Eye (tissue), 1 donor: ENCODE measurements around the gene IL26.

ENCODE experiments used
- DNase-seq: peaks from one replicate; pipeline ENCODE4 v3.0.0-alpha.2; 2015

The IL26 gene

DNA sequence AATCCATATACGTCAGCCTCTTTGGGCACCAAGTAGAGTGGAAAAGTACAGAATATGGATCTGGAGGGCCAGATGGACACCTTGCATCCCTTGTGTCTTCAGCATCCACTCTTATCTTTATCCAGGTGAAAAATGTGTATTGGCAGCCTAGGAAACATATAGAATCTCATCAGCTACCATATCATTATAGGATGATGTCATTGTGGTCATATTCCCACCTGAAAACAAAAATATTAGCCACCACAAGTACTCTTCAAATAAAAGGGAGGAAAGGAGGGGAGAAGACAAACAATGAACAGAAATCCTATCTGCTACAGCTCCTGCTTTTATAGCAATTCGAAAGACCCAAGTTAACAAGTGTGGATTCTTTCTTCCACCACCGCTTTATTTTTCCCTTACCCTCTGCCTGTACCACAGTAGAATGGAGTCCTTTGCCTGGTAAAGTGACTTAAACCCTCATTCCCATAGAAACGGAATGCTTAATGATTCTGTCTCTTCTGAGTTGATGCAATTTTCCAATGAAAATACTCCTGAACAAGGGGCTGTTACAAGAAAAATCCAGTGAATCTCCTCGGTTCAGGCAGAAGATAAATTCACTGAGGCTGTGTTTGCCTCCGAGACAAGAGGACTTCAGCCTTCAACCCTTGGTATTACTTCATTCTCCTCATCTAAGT lies 13.8 kb upstream of the IL26 start:
- DNase-seq = no peak

DNA sequence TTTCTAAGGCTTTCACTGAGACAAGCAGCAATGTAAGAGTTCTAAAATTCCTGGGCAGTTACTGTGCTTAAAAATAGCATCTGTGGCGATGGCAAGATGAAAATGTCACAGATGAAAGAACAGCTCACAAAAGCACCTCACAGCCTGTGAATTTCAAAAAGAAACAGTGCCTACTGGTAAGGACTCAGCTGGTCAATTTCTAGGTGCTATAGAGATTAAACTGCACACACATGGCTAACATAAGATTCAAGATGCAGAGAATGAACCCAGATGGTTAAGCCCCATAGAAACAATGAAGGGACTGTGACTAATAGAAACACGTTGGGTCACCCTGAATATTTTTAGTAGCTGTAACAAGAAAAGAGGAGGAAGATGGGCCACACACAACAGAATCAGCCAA lies 12.0 kb upstream of the IL26 start:
- DNase-seq = no peak

DNA sequence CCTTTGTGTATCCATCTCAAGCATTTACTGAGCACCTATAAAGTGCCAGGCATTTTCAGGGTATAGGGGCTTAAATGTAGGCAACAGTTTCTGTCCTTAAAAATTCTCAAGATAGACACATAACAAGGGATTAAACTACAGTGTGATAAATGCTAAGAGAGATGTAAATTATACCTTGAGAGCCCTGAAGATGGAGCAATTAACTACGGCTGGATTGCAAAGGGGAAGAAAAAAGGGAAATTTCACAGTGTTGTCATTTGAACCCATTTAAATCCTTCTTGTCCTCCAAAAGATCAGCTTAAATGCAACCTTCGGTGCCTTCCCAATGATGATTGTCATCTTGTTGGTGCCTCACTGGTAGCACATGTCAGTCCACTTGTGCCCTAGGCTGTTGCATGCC lies 11.5 kb upstream of the IL26 start:
- no peak for DNase-seq

DNA sequence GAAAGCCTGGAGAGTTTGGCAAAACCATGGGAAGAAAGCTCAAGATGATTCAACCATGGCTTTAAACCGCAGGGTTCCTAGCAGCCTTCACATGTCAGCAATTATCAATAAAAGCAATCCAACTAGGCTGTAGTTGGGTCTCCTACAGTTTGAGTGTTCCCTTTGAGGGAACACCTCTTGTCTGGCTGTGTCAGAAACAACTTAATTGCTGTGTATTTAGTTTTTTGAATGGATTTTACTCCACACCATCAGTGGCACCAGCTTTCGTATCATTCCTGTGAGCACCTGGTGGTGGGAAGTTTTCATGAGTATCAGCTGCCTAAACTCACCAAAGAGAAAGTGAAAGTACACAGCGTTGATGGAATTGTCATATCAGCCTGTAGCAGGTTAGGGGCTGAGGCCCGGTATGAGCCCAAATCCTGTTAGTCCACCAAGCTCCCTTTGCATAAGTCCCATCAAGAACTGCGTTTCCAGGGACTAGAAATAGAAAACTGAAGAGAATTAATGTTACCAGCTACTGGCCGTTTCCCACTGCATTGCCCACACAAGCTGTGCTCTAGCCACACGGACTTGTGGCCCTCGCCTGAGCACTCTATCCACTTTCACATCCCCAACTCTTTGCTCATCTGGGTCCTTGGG lies 10.9 kb upstream of the IL26 start:
- no peak for DNase-seq

DNA sequence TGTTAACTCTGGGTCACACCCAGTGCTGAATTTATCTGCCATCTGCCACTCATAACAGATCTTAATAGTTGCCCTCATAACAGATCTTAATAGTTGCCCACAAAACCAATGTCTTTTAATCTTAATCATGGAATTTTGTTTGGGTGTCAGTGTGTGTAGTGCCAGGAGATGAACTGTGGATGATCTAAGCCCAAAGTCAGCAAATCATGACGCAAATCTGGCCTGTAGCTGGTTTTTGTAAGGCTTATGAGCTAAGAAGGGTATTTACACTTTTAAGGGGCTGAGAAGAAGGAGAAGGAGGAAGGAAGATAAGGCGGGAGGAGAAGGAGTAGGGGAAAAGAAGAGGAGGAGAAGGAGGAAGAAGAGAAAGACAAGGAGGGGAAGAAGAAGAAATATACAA lies 10.0 kb upstream of the IL26 start:
- no peak for DNase-seq

DNA sequence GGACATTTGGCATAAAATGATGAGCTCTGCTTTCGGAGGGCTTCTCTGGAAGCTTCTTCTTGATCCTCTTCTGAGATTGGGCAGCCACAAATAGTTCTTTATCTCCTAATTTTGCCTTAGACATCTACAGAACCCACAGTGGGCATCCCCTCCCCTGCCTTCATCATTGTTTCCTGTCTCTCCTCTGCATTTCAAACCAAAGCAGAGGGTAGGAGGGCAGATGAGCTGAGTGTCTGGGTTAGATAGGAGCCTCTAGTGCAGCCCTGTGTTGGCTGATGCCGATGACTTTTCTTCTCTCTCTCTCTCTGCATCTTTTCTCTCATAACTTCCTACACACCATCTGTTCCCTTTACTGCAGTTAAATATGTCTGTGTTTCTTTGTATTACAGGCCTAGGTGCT lies 8.5 kb upstream of the IL26 start:
- no peak for DNase-seq

DNA sequence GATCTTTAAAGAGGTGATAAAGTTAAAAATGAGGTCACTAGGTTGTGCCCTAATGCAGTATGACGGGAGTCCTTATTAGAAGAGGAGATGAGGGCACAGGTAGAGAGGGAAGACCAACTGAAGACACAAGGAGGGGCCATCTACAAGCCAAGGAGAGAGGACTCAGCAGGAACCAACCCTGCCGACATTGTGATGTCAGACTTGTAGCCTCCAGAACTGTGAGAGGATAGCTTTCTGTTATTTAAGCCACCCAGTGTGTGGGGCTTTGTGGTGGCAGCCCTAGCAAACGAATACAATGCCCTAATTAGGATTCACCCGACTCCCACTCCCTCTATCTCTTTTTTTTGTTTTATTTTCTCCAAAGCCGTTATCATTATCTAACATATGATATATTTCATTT lies 7.9 kb upstream of the IL26 start:
- DNase-seq = no peak

DNA sequence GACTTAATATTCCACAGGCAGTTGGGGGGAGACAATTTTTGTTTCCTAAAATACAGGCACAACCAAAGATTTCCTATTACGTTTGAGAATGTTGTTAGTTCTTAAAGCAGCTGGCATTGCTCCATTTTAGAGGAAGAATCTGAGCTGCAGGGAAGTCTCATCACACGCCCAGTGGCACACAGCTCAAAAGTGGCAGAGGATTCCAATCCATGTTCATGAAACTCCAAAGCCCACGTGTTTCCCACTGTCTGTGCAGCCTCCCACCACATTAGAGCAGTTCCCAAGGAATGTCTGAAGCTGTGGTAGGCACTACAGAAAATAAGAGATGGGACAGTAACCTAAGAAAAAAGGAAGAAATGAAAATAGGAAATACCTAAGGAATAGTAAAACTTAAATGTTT lies 6.1 kb upstream of the IL26 start:
- DNase-seq = no peak

DNA sequence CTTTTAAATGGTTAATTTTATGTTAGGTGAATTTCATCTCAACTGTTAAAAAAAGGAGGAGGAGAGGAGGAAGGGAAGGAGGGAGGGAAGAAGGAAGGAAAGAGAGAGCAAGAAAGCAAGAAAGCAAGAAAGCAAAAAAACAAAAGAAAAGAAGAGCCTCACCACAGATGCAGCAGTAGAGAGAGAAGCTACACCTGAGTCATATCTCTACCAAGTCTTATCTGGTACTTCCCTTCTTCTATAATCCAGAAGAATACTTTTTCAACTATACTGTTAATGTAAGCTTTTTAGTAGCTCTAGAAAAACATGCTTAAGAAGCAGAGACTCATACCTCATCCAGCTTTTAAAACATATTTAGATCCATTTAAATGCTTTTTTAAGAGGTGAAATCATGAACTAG lies 5.6 kb upstream of the IL26 start:
- DNase-seq = no peak

DNA sequence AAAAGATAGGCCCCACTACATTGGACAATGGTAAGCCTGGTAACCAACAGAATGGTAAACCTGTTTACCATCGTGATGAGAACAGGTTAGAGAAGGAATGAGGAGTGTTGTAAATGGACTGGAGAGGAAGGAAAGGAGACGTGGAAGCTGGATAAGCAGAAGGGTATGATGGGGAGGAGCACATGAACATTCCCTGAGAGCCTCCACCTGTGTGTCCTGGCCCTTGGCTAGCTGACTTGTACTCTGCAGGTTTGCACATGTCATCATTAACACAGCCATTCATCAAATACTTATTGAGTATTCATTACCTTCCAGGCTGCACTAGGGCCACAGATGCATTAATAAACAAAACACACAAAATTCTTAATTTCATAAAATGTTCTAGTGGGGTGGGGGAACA lies 4.3 kb upstream of the IL26 start:
- DNase-seq = no peak

DNA sequence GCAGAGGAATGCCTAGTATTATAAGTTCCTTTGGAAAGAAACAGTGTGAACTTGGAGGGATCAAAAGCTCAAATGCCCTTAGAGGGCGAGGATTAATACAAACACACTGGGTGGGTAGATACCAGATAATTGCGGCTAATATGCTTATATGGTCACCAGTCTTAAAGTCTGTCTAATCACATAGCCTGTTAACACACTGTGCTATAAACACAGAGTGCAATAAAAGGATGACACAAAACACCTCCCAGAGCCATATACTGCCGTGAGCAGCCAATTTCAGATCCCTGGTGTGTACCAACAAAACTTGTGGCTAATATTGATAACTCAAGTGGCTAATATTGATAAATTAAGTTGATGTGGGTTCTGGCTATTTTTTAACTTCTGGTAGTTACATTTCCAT lies 1.7 kb upstream of the IL26 start:
- no peak for DNase-seq

DNA sequence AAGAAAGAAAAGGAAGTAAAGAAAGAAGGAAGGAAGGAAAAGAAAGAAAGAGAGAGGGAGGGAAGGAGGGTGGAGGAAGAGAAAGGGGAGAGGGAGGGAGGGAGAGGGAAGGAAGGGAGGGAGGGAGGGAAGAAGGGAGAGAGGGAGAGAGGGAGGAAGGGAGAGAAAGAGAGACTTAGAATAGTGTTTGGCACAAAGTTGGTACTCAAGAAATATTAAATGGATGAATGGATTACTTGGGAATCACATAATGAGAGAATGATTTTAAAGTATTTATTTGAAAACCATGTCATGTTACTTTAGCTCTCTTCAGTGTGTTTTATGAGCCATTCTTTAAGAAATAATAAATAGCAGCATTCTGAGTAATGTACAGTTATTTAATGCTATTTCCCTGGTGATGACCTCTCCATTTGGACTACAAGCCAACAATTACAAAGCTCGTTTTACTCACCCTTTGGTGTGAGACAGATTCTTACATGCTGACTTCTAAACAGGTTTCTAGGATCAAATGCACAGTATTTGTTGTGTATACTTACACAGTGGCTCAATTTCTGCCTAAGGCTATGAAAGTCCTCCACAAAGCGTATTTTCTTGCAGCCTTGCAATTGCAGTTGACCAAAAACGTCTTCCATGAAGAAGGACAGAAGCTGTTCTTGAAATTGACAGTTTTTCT lies 861 bp downstream of the IL26 start:
- DNase-seq = no peak

DNA sequence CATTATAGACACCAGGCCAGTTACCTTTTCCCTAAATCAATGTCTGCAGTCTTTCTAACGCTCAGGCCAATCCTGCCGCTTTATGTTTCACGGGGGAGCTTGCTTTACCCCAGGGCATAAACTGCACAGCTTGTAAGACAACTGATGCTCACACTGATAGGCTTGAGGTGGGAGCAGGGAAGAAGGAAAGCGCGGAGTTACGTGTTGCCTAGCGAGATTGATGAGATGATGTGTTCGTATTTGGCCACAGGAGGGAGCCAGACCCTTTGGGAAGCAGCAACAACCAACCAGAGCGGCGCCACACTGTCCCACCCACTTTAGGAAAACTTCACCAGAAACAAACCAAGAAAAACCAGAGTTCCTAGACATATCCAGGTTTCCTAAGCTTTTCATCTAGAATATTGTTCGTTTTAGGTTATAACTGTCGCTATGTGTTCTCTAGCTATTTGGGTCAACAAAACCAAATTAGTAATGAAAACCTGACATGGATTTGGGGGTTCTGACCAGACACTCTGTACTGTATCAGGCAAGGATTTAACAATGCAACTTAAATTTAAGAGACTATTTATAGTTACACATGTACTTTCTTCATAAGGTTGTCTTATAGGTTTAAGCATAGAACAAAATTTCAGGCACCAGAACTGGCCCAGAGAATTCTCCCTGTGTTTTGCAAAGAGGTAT lies 2.4 kb downstream of the IL26 start:
- peak; percentile 94 for DNase-seq

DNA sequence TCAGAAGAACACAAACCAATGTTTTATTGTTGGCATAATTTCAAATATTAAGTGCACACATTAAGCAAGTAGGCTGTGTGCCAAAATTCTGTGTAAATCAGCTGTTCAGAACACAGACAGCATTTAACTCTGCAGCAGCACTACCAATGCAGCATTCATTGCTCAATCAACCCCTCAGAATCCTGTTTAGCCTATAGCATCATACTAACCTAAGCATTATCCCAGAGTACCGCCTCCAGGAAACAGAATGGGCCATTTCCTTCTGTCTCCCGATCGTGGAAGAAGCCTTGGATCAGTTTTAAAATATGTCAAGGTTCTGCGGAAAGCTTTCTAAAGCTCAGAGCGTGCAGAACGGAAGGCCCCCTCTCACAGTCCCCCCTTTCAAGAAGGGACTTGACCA lies 3.3 kb downstream of the IL26 start:
- peak; percentile 11 for DNase-seq

DNA sequence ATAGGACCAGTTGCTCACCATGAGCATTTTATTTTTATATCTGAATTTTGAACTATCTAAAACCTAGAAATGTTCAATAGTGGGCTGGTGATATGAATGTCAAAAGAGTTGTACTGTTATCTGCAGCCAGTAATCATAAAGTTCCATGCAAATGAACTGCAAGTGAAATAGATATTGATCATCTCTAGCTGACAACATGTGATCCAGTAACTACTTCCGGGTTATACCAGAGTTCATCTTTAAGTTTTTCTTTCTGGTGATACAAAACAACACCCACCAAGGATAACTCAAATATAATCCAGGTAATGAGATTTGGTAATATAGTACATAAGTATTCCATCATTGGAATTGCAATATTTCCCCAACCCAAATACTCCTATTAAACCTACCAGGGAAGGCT lies 4.1 kb downstream of the IL26 start:
- DNase-seq = no peak

DNA sequence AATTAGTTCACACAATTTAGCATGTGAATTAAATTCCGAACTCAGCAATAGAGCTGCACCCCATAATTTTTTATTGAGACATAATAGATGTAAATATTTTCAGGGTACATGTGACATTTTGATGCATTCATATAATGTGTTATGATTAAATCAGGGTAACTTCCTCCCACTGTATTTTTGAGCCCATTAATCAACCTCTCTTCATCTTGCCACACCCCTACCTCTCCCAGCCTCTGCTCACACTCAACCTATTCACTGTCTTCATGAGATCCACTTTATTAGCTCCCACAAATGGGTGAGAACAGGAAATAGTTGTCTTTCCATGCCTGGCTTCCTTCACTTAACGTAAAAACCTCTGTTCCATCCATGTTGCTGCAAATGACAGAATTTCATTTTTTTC lies 14.7 kb downstream of the IL26 start:
- no peak for DNase-seq

DNA sequence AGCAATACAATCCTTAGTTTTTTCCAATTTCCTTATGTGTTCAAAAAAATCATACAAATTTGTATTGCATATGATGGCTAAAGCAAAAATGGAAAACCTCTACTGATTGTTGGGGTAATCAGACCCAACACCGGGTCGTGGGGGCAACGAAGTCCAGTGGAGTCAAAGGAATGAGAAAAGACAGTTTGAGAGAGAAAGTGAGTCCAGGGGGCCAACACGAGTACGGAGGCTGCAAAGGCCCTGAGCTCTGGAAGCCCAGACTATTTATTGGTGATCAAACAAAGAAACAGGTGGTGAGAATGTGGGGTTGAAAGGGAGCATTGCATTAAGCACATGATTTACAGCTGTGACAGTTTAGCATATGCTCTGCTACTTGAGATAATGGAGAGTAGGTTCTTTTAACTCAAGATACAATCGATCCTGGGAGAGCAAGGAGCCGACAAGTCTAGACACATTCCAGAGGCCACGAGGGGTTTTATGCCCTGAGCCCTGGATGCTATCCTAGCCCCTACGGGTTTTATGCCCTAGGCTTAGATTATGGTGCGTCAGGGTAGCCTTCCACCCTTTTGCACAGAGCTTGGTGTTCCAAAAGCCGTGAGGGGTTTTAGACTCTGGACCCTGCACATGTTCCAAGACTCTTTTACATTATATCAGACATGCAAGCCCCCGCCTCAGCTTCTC lies 16.4 kb downstream of the IL26 start:
- peak; percentile 57 for DNase-seq

DNA sequence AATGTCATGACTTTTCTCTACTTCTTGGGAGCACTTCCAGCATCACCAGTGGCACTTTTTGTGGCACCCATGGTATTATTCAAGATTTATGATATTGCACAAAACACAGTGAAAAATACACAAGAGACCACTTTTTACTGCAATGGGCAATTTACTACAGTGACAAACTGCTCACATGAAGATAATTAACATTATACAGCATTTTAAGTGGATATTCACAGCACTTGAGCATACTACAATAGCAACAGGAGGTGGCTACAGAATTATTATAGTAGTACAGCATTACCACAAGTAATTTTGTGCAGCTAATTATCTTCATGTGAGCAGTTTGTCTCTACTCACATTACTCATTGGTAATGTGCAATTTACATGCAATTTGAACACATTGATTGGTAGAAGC lies 18.3 kb downstream of the IL26 start:
- no peak for DNase-seq

DNA sequence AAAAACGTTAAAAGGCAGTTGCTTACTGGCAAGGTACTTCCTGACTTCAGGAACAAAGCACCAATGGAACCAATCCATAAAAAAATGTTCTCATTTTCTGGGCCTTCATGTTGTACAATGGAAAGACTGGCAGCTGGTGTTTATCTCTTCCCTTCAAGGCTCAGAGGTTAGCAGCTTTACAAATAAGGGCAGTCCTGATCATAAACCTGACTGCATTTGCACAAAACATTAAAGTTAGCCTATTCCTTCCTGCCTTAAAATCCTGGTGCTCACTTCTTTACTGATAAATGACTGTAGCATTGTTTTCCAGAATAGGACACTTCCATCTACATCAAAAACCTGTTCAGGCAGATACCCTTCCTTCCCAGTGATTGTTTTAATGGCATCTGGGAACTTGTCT lies 19.2 kb downstream of the IL26 start:
- DNase-seq = no peak

DNA sequence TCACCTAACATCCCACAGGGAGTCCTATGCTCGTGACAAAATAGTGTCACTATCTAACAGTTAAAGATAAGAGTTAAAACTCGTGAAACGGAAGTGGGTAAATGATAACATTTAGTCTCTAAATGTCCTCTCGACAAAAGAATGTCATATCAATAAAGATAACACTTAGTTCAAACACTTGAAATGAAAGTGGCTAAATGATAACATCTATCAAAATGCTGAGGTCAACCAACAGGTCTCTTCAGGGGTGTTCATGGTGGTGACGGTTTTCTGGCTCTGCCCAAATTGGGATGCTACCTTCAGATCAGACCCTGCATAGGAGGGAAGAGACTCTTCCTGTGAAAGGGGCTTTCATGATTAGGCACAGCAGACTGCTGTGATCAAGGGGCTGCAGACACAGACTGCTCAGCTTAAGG lies 22.1 kb downstream of the IL26 start:
- no peak for DNase-seq

DNA sequence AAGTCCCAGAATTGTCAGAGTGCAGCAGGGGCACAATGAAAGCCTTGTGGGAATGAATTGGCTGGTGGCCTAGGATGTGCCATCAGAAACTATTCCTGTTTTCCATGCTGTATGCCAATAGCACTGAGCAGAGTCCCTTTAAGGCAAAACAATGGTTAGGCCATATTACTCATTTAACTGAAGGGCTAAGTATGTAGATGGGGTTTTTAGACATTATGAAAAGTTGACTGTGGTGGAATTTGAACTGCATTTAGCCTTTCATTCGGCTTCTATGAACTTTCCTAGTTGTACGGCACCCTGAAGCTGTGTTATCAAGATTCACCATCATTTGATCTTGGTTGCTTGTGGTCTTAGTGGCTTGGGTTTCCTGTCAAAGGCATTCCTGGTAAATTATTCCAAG lies 24.8 kb downstream of the IL26 start:
- DNase-seq = no peak

DNA sequence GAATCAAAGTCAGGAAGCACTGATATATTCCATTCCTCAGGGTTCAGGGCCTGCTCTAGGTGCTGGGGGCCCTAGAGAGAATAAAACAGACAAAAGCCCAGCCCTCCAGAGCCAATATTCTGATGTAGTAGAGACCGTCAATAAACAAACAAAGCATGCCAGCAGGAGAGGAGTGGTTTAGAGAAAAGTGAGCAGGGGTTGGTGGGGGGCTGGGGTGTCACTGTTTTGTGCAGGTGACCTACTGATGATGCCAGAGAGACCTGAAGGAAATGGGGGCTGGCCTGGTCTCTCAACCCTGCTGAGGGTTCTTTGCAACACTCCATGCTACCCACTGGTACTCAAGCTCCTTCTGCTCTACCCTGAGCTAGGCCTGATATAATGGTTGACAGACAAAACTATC lies 26.5 kb downstream of the IL26 start:
- no peak for DNase-seq

DNA sequence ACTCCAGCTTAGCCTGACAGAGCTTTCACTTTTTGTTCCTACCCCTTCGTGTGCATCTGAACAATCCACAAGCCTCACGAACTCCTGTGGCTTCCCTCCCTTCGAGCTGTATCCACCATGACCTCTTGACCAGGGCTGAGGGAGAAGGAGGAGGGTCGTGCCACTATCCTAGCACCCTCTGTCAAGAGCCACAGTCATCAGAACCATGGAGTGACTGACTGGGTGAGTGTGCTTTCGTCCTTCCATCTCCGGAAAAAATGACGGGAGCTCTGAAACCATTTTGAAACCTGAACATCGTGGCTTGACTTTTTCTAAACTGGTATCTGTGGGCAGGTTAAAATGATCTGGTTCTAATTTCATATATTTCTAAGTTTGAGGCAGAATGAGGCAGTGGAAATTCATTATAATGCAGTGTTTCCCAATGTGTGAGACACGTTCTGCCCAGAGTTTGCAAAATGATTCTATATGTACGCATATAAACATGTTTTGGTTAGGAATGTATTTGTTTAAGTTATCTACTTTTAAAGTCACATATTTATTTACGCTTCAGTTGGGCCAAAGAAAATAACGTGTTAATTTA lies 27.0 kb downstream of the IL26 start:
- DNase-seq = no peak
